HL-60/S4 treated with retinoic acid at 250 ng/mL for 4 days and 3 days (cell line): ENCODE measurements around the gene MPIG6B.

Experiments used
- in situ Hi-C: fragments of 300-500 bp; cut with MboI; formaldehyde crosslinking; loops from 2 replicates; pipeline ENCODE4 v1.7.0; 2022; ENCODE audit warnings: low sequenced_read_pairs

The MPIG6B gene

DNA sequence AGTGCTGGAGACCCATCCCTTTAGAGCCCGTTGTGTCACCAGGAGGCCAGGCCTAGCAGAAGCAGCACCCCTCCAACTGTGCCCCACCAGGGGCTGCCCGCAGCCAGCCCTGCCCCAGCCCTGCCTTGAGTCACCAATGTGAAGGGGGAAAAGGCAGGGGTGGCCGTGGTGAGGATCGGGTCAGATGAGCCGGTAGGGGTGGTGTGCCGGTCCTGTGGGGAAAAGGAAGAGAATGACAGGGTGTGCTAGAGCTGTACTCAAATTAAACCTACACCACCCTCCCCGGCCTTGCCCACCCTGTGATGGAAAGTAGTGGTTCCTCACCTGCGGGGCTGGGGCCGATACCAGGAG lies 42.4 kb downstream of the MPIG6B start:
- in situ Hi-C loops, result no loop called here

DNA sequence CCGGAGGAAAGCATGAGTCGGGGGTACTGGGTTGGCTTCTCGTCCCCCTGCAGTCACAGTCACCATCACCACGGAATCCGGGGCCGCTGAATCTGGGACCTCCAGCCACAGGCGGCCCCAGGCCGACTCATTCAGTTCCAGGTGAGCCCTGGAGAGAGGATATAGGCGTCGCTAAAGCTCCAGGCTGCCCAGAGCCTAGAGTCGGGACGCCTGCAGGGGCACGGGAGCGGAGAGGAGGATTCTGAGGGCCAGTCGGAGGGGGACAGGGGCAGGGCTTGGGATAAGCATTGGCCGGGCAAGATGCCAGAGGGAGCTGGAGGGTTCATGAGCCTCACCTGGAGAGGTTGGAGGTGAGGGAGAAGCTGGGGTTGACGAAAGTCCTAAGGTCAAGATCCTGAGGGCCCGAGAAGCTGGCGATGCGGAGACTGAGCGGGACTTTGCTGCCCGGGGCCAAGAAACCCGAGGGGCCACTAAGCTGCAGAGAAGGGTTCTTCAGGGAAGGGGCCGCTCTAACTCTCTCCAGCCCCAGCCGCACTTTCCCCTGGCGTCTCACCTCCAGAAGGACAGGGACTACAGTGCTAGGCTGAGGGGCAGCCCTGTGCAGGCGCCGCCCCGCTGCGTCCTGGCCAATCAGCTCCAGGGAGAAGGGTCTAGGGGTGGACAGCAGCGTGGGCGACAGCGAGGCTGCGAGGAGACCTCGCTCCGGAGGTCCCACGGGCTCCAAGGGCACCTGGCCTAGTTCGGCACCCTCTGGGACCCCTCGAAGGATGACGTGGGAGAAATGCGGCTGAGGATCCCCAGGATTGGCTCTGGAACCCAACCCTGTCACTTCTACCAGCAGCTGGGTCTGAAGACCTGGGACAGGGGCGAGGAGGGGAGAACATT lies 43.0 kb downstream of the MPIG6B start:
- in situ Hi-C loops, result no loop called here

DNA sequence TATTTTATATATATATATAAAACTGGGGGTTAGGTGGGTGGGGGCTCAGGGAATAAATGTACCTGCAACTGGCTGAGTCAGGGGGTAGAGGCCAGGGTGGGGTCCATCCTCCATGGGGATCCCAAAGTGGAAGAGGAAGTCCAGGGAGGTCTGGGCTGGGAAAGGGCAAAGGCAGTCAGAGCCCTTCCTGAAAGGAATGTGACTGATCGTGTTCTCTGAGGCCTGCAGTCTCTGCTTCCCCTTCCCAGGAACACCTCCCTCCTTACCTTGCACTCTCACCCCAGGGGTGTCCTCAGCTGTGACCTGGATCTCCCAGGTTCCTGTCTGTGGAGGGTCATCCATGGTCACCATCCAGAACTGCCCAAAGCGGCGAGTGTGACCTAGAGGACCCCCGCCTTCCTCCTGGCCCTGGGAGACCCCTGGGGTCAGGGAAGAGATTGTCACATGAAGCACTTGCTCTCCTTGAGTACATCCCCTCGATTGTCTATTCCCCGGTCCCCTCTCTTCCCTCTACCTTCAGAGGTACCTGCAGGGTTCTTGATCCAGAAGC lies 44.0 kb downstream of the MPIG6B start:
- in situ Hi-C loops, result no loop called here

DNA sequence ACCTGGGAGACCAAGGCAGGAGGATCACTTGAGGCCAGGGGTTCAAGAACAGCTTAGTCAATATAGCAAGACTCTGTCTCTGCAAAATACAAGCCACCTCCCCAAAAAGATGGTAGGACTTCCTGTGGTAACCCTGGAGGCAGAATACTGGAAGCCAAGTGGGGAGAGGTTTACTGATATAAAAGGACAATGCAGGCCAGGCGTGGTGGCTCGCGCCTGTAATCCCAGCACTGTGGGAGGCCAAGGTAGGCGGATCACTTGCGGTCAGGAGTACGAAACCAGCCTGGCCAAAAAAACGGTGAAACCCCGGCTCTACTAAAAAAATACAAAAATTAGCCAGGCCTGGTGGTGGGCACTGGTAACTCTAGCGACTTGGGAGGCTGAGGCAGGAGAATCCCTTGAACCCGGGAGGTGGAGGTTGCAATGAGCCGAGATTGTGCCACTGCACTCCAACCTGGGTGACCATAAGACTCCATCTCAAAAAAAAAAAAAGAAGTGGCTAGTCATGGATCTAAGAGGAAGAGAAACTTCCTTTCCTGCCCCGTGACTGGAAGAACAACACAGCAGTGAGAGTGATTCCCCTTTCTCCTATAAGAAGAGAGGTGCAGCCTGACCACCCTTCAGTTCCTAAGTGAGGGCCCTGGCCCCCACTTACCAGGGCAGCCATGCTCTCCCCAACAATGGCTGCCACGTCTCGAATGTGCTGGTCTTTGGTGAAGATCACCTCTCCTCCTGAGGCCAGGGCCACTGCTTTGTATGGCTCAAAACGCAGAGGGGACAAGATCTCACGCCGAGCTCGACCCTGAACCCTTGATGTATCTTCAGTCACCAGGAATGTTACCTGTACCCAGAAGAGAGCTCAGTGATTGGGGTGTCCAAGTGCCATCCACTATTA lies 45.4 kb downstream of the MPIG6B start:
- in situ Hi-C loops, result no loop called here

DNA sequence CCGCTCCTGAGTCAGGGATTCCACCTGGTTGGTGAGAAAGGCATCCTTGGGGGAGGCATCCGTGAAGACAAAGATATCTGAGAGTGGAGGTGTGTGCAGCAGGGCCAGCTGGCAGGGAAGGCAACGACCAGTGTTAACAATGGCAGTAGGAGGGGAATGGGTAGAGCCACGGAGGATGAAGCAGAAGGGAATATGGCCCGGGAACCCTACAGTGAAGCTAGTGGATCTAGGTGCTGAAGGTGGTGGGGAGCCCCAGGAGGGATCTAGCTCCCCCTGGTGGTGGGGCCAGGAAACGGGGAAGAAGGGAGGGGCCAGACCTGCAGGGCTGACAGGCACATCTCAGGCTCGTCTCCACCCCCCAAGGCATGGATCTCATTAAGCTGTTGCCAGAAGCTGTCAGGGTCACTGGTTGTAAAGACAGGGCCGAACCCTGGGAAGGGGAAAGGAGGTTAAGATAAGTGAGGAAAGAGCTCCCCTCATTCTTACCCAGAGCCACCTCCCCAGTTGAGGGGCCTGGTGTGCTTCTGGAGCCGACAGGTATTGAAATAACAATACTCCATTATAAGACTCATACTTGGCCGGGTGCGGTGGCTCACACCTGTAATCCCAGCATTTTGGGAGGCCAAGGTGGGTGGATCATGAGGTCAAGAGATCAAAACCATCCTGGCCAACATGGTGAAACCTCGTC lies 46.7 kb downstream of the MPIG6B start:
- in situ Hi-C loops, result no loop called here

DNA sequence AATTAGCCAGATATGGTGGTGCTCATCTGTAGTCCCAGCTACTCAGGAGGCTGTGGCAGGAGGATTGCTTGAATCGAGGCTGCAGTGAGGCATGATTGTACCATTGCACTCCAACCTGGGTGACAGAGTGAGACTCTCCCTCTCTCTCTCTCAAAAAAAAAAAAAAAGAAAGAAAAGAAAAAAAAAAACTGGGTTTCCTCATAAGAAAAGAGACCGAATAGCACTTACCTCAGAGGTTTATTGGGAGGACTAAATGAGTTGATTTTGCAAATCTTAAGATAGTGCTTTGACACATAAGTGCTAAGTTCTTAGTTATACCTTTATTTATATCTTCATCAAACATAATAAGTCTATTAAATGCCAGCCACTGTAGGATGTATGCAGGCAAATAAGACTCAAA lies 47.7 kb downstream of the MPIG6B start:
- in situ Hi-C loops, result no loop called here

DNA sequence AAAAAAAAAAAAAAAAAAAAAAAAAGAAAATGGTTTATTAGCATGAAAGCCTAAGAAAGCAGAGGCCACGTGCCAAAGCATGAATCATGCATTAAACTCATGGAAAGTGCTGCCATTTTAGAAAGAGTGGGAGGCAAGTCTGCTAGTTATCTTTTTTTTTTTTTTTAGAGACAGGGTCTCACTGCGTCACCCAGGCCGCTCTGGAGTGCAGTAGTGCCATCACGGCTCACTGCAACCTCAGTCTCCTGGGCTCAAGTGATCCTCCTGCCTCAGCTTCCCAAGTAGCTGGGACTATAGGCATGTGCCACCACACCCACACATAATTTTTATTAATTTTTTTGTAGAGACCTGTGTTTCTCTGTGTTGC lies 48.8 kb downstream of the MPIG6B start:
- in situ Hi-C loops, result no loop called here

- in situ Hi-C loops, result no loop called here
Measured at GRCh38 chr6:31775184-31775583, 52.0 kb downstream of the MPIG6B start.

DNA sequence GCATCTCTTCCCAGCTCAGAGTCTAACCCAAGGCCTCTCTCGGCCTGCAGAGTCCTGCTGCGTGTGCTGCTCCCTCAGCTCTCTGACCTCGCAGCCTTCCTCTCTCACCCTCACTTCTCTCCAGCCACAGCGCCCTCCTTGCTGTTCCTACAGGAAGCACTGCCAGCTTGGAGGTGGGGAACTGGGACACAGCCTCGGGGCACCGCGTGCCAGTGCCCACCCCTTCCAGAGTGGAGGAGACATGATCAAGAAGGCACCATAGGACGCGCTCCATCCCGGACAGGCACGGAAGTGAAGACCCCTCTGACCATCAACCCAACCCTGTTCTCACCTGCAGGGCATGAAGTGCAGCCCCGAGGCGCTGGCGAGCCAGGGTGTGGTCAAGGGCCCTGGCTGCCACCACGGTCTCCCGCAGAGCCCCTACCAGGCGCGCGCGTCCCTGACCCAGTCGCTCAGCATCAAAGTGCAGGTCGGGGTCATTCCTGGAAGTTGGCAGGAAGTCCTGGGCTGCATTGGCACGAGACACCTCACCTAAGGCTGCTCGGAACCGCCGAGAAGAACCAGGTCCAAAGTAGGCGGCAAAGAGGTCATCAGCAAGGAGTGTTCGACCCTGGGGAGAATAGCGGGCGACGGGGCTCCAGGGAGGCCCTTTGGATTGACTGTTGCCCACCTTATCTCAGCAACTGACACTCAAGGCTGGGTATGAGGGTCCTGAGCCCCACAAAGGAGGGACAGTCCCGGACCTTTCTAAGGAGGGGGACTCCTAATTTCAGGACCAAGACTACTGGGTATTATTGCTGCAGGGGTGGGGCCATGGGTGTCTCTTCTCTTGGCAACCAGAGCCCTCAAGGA lies 52.7 kb downstream of the MPIG6B start:
- in situ Hi-C loops, result no loop called here
